Type B pancreatic cell (in vitro differentiated cells): Measurements from ENCODE around the gene NCF2. TPM values are rescaled to one million over a fixed set of nuclear protein-coding genes. Genes with fewer than 3 reads are reported as not detected.

Experiments
- DNase-seq: peaks from one replicate; pipeline ENCODE4 v3.0.0; 2021; ENCODE audit warnings: mixed read lengths; ENCODE audit not compliant: unreplicated experiment; ENCODE audit errors: extremely low spot score
- H3K27ac Mint-ChIP-seq: 2 replicates; pipeline ENCODE4 v1.8.0; 2021; ENCODE audit warnings: mild to moderate bottlenecking, mixed read lengths
- H3K27me3 Mint-ChIP-seq: 2 replicates; pipeline ENCODE4 v1.8.0; 2021; ENCODE audit warnings: mixed read lengths
- H3K36me3 Mint-ChIP-seq: 2 replicates; pipeline ENCODE4 v1.8.0; 2021; ENCODE audit warnings: mixed read lengths
- H3K4me1 Mint-ChIP-seq: one replicate; pipeline ENCODE4 v1.8.0; 2021; ENCODE audit warnings: mixed read lengths; ENCODE audit not compliant: unreplicated experiment
- H3K4me3 Mint-ChIP-seq: 2 replicates; pipeline ENCODE4 v1.8.0; 2021; ENCODE audit warnings: mild to moderate bottlenecking, mixed read lengths
- H3K9me3 Mint-ChIP-seq: 2 replicates; pipeline ENCODE4 v1.8.0; 2021; ENCODE audit warnings: mixed read lengths
- total RNA-seq: library from RNA; stranded (reverse); gene quantifications from 2 replicates; pipeline ENCODE4 v1.2.1, GENCODE V29; 2021; ENCODE audit warnings: low replicate concordance
- TF ChIP-seq, protein P1 (sequence below): fragments of 200-600 bp; sonication (generic); conservative IDR thresholded peaks from 2 replicates; pipeline ENCODE4 v1.5.0; 2021; ENCODE audit warnings: antibody characterized with exemption, mild to moderate bottlenecking

The NCF2 gene
- total RNA-seq, 1 donor from 2014 or later, result 0.68 TPM

DNA sequence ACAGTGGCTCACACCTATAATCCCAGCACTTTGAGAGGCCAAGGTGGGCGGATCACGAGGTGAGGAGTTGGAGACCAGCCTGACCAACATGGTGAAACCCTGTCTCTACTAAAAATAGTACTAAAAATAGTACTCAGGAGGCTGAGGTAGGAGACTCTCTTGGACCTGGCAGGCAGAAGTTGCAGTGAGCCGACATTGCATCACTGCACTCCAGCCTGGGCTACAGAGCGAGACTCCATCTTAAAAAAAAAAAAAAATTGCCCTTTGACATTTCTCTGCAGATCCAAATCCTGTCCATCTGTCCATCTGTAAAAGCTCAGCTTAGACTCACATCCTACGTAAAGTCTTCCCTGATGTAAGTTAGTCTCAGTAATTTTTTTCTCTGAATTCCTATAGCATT is 6.2 kb upstream of the NCF2 start:
- peaks cover 4% of the 10 kb centered on the region for H3K27me3 Mint-ChIP-seq
- H3K27ac Mint-ChIP-seq, result no peak overlapping the region
- DNase-seq, result no peak
- TF ChIP-seq, protein P1, sequence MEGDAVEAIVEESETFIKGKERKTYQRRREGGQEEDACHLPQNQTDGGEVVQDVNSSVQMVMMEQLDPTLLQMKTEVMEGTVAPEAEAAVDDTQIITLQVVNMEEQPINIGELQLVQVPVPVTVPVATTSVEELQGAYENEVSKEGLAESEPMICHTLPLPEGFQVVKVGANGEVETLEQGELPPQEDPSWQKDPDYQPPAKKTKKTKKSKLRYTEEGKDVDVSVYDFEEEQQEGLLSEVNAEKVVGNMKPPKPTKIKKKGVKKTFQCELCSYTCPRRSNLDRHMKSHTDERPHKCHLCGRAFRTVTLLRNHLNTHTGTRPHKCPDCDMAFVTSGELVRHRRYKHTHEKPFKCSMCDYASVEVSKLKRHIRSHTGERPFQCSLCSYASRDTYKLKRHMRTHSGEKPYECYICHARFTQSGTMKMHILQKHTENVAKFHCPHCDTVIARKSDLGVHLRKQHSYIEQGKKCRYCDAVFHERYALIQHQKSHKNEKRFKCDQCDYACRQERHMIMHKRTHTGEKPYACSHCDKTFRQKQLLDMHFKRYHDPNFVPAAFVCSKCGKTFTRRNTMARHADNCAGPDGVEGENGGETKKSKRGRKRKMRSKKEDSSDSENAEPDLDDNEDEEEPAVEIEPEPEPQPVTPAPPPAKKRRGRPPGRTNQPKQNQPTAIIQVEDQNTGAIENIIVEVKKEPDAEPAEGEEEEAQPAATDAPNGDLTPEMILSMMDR, result no peak
- H3K4me1 Mint-ChIP-seq, result peaks cover 24% of the 10 kb centered on the region
- H3K4me3 Mint-ChIP-seq, result no peak overlapping the region
- no peaks in the 10 kb centered on the region for H3K36me3 Mint-ChIP-seq
- peaks cover 4% of the 10 kb centered on the region for H3K9me3 Mint-ChIP-seq

DNA sequence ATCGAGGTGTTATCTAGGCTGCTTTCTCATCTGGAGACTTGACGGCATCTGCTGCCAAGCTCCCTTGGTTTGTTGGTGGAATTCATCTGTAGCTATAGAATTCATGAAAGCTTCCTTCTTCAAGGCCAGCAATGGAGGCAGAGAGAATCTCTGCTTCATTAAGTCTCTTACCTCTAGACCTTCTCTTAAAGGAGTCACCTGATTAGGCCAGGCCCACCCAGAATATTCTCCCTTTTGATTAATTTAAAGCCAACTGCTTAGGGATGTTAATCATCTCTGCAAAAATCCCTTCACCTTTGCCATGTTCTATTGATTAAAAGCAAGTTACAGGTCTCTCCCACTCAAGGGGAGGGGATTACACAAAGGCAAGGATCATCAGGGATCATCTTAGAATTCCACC is 5.3 kb upstream of the NCF2 start:
- Mint-ChIP-seq H3K27ac (no peak overlapping the region), H3K36me3 (no peaks in the 10 kb centered on the region), H3K9me3 (no peaks in the 10 kb centered on the region), H3K27me3 (peaks cover 4% of the 10 kb centered on the region), H3K4me3 (no peak overlapping the region), H3K4me1 (peaks cover 24% of the 10 kb centered on the region)
- no peak for DNase-seq
- TF ChIP-seq, protein P1, result no peak

DNA sequence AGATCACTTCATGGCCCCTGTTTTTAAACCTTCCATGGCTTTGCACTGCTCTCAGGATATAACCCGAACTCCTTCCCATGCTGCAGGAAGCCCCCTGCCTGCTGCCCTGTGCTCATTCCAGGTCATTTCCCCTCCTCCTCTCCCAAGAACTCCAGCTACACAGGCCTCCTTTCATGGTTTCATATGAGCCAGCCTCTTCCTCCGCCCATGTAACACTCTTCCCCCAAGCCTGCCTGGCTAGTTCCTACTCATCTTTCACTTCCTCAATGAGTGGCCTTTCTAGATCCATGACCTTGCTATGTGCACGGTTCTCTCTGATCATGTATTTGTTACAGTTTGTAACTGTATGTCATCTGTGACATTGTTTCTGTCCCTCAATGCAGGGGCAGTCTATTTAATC is 3.1 kb upstream of the NCF2 start:
- TF ChIP-seq, protein P1, result no peak
- Mint-ChIP-seq H3K4me1 (peaks cover 23% of the 10 kb centered on the region), H3K27me3 (peaks cover 4% of the 10 kb centered on the region), H3K36me3 (no peaks in the 10 kb centered on the region), H3K9me3 (no peaks in the 10 kb centered on the region), H3K27ac (peak overlapping the region; percentile 8), H3K4me3 (no peak overlapping the region)
- no peak for DNase-seq

DNA sequence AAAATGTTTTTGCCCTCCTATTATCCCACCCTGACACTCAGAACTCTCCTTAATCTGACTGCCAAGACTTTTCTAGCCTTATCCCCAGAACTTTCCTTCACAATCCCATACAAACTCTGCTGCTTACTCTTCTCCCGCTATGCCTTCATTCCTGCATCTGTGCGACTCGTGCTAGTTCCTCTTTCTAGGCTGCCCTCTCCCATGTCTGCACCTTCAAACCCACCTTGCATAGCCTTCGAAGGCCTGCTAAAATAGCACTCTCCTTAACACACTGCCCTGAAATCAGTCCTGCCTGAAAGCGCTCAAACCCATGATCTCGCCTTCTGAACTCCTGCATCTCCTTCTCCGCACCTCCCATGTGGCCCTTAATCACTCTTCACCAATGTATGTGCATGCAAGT is 2.5 kb upstream of the NCF2 start:
- Mint-ChIP-seq H3K27me3 (peaks cover 4% of the 10 kb centered on the region), H3K9me3 (no peaks in the 10 kb centered on the region), H3K27ac (no peak overlapping the region), H3K4me3 (no peak overlapping the region), H3K4me1 (peaks cover 19% of the 10 kb centered on the region), H3K36me3 (no peaks in the 10 kb centered on the region)
- no peak for DNase-seq
- TF ChIP-seq, protein P1, result no peak

DNA sequence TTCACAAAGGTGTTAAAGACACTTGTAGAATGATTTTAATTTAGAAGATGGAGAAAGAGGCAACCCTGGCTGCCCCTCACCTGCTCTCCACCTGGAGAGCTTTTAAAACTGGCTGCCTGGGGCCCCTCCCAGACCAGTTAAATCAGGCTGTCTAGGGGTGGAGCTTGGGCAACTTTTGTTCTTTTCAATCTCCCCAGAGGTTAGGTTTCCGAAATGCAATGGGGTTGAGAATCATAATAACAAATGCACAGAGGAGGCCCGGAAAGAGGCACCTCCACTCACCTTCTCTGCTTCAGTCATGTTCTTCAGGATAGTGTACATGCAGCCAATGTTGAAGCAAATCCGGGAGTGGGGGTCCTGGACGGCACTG is 400 bp downstream of the NCF2 start:
- TF ChIP-seq, protein P1, result no peak
- Mint-ChIP-seq H3K27ac (peak overlapping the region; percentile 54), H3K9me3 (no peaks in the 10 kb centered on the region), H3K27me3 (no peaks in the 10 kb centered on the region), H3K4me1 (peaks cover 13% of the 10 kb centered on the region), H3K4me3 (no peak overlapping the region), H3K36me3 (no peaks in the 10 kb centered on the region)
- DNase-seq, result no peak

DNA sequence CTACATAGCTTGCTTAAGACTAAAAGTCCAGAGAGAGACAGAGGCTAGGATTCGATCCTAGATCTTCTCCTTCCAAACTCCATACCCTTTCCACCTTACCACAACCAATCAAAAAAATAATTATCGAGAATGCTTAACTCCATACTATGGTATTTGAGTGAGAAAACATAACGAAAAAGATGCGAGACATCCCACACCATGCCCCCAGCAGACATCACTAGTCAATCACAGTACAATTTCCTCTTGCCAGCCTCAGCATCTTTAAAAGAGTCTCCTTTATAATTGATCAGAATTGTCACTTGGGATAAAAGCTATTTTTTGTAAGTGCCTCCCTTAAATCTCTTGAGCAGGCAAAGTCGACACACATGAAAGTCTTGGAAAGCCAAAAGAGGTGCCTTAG is 875 bp downstream of the NCF2 start:
- no peak for DNase-seq
- no peaks in the 10 kb centered on the region for H3K9me3 Mint-ChIP-seq
- H3K27ac Mint-ChIP-seq, result no peak overlapping the region
- H3K36me3 Mint-ChIP-seq, result no peaks in the 10 kb centered on the region
- peaks cover 13% of the 10 kb centered on the region for H3K4me1 Mint-ChIP-seq
- H3K27me3 Mint-ChIP-seq, result no peaks in the 10 kb centered on the region
- peak overlapping the region; percentile 3 for H3K4me3 Mint-ChIP-seq
- TF ChIP-seq, protein P1, result no peak
